ENCODE results near the gene BHLHE23.

BHLHE23 gene

DNA sequence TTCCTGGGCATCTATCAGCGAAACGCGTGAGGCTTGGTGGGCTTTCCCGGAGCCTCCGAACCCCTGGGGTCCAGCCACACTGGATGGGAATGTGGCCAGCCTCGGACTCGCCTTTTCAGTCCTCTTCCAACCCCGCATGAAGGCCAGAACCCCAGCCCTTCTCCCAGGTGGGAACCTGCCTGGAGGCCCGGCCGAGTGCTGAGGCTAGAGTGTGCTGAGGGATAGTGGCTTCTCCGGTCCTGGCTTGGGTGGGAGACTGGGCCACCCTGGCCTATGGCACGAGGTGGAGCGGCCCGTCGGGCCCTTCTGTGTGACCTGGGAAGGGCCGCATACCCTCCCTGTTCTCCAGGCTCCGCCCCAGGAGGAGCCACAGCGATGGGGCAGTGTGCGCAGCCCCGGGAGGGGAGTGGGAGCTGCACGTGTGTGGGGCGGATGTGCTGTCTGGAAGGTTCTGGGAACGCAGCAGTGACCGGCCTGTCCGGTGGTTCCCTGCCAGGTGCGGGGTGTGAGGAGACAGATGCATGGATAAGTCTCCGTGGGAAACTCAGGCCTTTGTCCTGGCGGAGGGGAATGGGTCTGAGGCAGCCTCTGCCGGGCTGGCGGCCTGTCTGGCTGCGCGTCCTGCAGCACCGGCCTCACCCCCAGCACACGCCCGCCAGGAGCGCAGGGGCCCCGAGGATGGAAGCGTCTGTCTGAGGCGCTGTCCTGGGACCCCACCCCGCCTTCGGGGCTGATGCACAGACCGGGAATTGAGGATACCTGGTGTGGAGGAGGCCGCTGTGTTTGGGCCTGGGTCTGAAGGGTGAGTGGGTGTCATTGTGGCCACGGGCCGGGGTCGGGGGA lies 1.1 kb upstream of the BHLHE23 start:
- DNase-seq, result no peak

DNA sequence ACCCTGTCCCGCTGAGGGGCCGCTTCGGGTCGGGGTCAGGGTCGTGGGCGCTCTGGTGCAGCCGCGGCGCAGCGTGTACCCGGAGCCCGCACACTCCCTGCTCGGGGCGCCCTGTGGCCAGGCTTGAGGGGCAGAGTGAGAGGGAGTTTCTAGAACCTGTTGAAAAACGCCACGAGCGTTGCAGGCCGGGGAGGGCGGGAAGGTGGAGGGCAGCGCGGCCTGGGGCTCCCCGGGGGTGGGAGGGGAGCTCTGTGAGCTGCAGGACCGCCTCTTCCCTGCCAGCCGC lies 539 bp upstream of the BHLHE23 start:
- DNase-seq, result no peak

DNA sequence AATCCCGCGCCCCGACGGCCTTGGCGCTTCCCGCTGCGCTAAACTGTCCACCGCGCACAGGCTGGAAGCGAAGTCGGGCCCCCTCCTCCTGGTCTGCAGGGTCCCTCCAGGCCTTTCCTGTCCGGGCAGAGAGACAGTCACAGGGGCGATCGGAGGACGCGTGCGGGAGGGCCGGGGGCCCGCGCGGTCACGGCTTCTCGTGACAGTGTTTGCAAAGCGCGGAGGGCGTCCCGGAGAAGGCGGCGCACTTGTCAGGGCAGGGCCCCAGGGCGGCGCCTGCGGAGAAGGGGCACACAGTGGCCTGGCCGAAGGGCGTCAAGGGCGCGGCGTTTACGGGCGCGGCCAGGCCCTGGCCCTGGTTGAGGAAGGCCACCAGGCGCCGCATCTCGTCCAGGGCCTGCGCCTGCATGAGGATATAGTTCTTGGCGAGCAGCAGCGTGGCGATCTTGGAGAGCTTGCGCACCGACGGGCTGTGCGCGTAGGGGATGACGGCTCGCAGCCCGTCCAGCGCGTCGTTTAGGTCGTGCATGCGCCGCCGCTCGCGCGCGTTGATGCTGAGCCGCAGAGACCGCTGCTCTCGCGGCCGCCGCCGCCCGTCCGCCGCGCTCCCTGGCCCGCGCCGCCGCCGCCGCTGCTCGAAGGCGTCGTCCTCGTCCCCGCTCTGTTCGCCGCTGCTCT lies 763 bp downstream of the BHLHE23 start:
- no peak for DNase-seq

DNA sequence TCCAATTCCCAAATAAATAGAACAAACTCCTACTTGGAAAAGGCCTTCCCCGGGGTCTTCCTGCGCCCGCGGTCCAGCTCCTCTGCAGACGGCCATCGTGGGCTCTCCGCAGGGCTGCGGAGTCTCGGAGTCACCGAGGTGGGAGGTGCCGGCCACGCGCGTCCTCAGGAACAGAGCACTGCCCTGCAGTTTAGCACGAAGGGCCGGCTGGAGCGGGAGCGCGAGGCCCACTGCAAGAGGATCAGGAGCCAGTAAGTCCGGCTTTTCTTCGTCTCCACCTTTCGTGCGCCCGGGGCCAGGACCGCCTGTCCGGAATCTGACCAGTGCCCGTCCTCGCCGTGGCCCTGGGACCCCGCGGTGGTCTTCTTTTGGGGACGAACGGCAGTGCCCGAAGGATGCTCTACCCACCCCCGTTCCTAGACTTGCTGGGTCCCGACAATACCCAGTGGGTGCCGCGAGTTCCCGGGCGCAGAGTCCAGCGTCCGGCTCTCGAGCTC lies 1.4 kb downstream of the BHLHE23 start:
- DNase-seq, result no peak

DNA sequence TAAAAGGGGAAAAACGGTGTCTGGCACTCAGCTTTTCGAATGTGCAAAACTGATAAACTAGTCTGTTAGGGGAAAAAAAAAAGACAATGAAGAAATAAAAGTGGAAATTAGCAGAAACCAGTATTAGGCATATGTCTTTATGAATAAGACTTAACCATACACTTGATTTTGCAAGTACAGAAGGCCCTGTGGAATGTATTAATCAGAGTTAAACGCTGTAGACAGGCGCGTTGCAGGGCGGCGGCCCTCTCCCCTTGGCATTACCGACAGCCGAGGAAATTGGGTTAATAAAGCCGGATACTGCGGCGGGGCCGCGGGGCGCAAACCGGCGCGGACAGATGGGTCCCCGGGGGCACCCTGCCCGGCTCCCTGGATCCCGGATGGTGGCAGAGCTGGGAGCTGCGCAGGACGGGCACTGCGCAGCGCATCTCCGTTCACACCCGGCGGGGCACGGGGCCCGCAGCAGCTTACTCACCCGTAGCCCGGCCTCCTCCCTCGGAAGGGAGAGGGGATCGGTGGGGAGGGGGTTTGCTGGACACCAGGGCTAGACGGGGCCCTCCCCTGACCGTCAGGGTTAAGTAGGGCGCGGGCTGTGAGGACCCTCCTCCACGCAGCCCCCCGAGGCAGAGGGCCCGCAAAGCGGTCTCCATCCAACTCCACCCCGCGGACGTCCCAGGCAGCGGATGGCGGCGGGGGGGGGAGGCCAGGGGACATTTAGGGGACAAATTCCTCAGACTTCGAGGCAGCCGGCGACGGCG lies 2.0 kb downstream of the BHLHE23 start:
- DNase-seq, result no peak

DNA sequence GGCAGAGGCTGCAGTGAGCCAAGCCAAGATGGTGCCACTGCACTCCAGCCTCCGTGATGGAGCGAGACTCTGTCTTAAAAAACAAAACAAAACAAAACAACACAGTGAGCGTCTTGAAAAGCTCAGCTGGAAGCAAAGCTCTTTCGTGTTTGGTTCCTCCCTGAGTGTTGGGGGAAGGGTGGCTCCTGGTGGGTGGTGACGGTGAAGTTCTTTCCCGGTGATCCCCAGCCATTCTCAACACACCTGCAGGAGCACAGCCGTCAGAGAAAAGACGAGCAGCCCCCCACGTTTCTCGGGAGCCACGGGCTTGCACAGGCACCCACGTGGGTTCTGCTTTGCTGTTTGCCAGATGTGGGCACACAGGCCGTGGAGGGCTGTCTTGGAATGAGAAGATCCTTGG lies 3.2 kb downstream of the BHLHE23 start:
- no peak for DNase-seq

DNA sequence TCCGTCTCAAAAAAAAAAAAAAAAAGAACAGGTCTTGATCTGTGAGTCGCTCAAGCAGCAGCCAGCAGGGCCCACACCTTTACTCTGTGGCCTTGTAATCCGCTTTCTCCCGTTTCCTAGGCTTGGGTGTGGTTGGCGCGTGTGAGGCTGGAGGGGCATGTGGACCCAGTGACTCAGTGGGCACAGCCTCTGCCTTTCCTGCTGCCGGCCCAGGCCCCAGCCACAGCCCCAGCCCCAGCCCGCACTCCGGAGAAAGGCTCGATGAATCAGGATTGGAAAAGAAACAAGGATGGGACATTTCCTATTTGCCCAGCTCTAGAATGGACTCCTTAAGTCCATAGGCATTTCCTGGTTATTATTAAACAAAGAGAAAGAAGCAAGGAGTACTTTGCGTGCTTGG lies 4.3 kb downstream of the BHLHE23 start:
- no peak for DNase-seq

DNA sequence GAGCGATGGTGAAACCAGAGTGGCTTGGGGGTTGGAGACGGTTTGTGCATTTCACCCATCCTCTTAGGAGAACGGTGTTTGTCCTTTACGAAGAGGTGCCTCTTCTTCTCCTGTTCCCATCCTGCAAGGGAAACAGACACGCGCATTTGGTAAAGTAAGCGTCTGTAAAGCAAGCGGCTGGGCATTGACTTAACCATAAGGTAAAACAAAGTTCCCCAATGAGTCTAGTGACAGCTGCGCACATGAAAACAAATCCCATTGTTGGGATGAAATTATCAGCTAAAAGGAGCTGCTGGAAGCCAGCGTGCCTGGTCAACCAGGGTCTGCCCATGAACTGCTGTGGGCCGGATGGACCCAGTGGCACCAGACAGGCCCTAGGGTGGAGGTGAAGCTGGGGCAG lies 5.8 kb downstream of the BHLHE23 start:
- no peak for DNase-seq

DNA sequence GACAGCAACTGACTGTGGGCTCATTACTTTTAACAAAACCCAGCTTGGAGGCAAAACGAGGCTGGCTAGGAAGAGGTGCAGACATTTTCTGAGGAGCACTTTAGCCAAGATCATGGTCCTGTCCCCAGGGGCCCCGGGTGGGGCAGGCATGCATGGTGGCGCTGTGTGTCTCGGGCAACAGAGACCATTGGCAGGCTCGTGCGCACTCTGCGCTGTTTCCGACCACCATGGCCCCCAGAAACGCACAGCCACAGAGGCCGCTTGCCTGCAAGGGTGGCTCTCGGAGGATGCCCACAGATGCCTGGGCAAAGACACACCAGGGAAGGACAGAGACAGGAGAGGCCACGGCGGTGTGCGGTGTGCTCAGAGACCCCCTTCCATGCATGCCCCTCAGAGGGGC lies 6.7 kb downstream of the BHLHE23 start:
- no peak for DNase-seq

DNA sequence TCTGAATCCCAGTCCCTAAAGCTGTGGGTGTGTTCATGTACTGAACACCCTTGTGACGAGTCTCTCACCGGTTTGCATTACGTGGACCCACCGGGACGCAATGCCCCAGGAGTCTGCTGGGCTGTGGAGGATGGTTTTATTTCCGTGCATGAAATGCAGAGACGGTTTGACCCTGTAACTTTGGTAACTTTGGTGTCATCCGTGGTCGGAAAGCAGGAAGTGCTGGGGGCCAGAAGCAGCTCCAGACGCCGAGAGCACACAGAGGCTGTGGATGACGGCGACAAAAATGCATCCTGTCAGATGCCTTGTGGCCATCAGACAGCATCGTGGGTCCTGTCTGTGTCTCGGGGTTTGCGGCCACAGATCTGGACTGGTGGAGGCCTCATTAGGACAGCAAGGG lies 7.2 kb downstream of the BHLHE23 start:
- no peak for DNase-seq

DNA sequence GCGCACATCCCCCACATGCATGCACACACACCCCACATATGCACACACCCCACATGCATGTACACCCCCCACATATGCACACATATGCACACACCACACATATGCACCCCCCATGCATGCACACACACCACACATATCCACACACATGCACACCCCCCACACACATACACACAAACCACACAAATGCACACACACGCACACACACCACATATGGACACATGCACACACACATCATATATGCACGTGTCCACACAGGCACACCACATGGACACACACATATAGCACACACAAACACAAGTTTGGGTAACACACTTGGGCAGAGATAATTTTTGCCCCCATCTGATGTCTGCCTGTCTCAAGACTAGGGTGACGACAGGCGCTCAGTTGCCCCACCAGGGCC lies 8.3 kb downstream of the BHLHE23 start:
- no peak for DNase-seq

DNA sequence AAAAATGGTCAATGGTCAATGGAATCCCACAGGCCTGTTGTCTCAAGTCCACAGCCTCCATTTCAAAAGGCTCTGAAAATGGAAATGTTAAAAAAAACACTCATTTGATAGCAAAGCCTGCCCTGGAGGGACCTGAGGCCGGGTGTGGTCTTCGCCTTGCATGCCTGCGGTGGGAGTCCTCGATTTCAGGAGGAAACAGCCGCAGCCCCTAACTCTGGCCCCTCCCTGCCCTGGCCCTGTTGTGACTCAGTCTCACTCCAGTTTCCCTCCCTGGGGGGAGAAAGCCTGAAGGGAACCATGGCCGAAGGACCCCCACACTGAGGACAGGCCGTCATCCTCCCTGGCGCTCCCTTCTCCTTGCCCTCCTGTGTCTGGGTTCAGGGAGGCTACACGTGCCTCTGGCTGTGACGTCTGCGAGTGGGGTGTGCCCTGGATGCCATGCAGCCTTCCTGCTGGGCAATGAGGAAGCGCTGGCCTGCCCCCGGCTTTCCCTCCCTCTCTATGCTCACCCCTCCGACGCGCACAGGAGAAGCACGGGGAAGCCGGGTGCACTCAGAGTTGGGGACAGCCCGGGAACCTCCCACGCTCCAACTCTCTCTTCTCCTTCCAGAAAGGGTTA lies 9.2 kb downstream of the BHLHE23 start:
- DNase-seq, result no peak

DNA sequence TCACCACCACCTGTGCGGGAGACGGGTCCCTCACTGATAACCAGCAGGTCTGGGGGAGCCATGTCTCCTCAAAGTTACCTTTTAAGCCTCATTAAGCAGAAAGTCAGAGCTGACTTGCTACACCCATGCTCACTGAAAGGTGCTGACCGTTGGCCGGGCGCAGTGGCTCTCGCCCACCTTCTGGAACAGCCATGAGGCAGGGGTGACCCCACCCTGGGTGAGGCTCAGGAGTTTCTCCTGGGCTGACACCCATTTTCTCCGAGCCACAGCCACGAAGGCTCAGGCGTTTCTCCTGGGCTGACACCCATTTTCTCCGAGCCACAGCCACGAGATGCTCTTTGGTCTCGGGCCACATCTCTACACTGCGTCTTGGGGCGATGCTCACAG lies 10.2 kb downstream of the BHLHE23 start:
- DNase-seq, result no peak

DNA sequence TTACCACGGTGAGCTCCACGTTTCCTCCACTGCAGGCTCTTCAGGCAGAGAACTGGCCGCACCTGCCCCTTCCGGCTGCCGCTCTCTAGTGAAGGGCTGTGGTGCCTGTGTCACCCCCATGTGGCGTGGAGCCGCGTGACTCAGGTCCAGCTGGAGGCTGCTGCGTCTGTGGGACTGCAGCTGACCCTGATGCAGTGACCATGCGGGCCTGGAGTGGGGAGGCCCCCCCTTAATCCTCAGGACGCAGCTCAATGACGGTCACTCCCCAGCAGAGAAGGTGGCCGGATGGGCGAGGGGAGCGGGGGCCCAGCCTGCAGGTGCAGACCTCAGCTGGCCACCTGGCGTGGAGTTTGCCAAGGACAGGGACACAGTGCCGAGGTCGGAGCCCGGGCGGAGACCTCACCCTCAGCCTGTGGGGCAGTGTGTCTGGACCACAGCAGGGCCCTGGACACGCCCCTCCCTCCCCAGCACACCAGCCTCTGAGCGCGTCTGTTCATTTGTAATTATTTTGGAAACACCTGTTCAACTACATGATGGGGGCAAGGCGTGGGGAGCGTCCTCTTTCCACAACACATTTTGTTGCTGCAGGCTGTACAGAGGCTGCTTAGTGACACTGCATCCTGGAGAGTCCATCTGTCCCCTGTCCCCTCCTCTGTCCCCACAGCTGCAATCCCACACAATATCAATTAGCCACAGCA lies 10.7 kb downstream of the BHLHE23 start:
- DNase-seq, result no peak

DNA sequence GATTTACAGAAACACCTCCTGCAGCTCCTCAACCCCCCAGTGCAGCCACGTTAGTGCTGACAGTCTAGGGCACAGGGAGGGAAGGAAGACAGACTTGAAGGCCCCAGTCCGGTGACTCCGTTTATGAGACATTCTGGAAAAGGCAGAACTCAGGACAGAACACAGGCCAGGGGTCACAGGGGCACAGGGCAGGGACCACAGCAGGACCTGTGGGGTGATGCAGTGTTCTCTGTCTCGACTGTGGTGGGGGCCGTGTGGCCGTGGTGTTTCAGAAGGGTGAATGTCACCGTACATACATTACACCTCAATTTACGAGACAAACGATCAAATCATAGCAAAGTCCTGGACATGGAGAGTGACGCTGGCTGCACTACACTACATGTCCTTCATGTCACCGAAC lies 11.3 kb downstream of the BHLHE23 start:
- no peak for DNase-seq

DNA sequence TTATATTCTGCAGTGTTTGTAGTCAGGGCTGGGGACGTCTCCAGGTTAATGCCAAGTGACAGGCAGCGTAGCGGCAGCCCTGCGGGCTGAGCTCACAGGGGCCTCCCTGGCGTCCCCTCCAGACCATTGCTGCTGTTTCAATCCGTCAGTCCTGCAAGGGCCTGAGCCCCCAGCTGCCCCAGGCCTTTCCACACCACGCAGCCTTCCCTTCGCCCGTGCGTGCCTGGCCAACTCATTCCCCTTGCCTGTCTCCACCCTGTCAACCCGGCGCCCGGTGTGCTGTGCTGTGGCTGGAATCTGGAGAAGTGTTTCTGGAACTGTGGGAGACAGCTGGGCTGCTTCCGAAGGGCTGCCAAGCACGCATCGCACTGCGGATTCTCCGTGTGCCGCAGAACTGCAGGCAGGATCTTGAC lies 11.9 kb downstream of the BHLHE23 start:
- no peak for DNase-seq

DNA sequence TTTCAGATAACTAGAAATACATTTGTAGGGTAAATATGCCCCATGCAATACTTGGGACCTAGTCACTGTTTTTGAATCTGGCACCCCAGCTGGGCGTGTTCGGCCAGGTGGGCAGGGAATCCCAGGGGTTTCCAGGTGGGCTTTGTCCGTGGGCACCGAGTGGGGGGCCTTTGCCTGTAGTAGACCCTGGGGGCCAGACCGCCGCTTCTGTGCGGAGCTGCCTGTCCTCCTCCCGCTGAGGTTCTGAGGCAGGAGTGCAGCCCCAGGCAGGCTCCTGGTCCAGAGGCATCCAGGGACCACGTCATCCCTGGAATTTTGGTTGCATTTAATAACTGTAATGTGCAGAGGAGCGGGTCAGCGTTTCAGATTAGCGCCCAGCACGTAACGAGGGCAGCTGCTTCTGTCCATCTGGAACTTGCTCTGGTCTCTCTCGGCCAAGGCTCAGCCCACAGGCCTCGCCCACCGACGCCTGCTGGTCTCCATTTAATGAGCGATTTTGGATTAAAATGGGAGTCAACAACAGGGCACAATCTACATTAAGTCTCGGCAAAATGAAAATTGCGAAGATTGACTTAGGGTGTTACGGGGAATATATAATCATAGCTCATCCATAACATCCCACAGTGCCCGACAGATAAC lies 12.8 kb downstream of the BHLHE23 start:
- no peak for DNase-seq

DNA sequence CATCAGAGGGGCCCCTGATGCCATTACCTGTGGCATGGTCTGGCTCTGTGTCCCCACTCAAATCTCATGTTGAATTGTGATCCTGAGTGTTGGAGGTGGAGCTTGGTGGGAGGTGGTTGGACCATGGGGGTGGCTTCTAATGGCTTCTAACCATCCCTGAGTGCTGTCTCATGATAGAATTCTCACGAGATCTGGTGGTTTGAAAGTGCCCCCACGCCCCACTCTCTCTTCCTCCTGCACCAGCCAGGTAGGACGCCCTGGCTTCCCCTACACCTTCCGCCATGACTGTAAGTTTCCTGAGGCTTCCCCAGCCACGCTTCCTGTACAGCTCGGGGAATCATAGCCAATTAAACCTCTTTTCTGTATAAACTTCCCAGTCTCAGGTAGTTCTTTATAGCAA lies 14.9 kb downstream of the BHLHE23 start:
- no peak for DNase-seq

DNA sequence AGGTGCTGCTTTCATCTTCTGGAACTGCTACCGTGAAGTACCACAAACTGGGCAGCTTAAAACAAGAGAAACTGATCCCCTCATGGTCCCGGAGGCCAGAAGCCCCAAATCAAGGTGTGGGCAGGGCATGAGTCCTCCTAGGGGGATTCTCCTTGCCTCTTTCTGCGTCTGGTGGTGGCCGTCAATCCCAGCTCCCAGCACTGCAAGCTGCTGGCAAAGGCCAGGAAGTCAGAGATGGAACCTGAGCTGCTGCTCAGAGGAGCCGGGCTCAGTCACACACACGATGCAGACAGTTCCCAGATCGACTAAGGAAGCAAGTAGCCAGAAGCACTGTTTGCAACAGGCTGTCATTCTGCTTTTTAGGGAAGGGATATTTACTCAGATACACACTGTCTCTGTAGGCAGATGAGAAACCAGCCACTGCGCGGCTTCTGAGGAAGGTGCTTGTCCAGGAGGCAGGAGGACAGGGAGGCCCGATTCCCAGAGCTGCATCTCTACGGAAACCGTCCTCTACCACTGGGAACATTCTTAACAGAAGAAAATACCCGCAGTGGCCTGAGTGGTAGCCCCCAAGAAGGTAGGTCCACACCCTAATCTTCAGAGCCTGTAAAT lies 15.5 kb downstream of the BHLHE23 start:
- DNase-seq, result no peak

DNA sequence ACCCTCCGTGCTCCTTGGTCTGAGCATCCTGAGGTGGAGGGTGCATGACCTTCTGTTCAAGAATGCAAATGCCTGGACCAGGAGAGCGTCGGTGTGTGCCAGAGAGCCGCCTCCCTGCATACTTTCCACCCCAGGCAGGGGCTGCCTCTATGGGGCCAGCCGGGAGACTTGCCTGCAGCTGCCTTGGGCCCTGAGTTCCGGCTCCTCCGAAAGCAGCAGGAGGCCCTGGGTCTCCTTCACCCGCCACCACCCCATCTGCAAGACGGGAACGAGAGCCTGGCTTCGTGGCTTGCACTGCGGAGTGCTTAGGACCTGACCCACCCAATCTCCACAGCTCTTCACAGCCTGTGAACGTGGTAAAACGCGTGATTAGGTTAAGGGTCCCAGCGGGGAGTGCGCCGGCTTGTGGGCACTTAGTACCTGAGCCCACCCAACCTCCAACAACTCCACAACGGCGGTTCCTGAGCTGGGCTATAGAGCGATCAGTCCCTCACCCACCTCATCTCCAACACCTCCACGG lies 16.4 kb downstream of the BHLHE23 start:
- DNase-seq, result no peak

DNA sequence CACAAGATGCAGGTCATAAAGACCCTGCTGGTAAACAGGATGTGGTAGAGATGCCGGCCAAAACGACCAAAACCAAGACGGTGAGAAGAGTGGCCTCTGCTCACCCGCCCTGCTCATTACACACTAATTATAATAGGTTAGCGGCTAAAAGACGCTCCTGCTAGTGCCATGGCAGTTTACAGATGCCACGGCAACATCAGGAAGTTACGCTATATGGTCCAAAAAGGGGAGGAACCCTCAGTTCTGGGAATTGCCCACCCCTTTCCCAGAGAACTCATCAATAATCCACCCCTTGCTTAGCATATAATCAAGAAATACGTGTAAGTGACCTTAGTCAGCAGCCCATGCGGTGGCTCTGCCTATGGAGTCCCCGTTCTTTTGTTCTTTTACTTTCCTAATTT lies 17.6 kb downstream of the BHLHE23 start:
- DNase-seq, result no peak

DNA sequence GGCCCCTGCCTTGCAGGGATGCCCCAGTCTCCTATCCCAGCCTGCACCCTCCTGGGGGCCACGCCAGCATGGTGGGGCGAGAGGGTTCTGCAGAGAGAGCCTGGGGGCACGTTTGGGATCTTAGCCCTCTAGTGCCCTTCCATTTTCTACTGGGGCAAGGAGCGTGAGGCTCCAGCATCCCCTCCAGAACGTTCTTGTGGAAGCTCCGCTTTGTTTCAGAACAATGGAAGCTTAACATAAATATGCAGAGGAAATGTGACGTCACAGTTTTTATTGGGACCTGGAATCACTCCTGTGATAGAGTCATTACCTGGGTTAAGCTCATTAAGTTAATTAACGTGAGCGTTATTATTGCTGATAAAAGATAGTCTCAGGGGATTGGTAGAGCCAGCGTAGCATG lies 19.6 kb downstream of the BHLHE23 start:
- no peak for DNase-seq

All from NK-92 treated with Interleukin-12 subunit alpha and Interleukin-12 subunit beta, amount 100 ng/mL, for 24 hours (cell line).